Central memory CD8-positive, alpha-beta T cell (primary cell): ENCODE data around the gene STARD5.
A peak's percentile ranks its signal among the peaks of the same experiment; 100 is the strongest.

Source experiments
- ATAC-seq: fragments of 150-1000 bp; cut with Tn5 transposase; replicated peaks from 2 replicates; pipeline ENCODE4 v1.10.0; 2022; ENCODE audit warnings: mild to moderate bottlenecking, moderate FRiP score, moderate number of reproducible peaks; ENCODE audit not compliant: poor library complexity, severe bottlenecking; ENCODE audit errors: extremely low read depth
- DNase-seq, 2 donors: peaks; one replicate each; pipeline ENCODE4 v3.0.0; 2021; ENCODE audit warnings: low spot score in 2 of 2
- H3K27ac Mint-ChIP-seq: one replicate; pipeline ENCODE4 v1.8.0; 2022; ENCODE audit warnings: low read depth, mild to moderate bottlenecking, moderate library complexity, mixed read lengths
- H3K27me3 Mint-ChIP-seq: one replicate; pipeline ENCODE4 v1.8.0; 2022; ENCODE audit warnings: mixed read lengths
- H3K36me3 Mint-ChIP-seq: one replicate; pipeline ENCODE4 v1.8.0; 2022; ENCODE audit warnings: mild to moderate bottlenecking, moderate library complexity, mixed read lengths; ENCODE audit not compliant: insufficient read depth
- H3K4me1 Mint-ChIP-seq: one replicate; pipeline ENCODE4 v1.8.0; 2022; ENCODE audit warnings: mixed read lengths
- H3K4me3 Mint-ChIP-seq: one replicate; pipeline ENCODE4 v1.8.0; 2022; ENCODE audit warnings: mild to moderate bottlenecking, moderate library complexity, mixed read lengths
- H3K9me3 Mint-ChIP-seq: one replicate; pipeline ENCODE4 v1.8.0; 2022; ENCODE audit warnings: mixed read lengths

The STARD5 gene

GRCh38 chr15:81323944-81324881 lies at the start of gene STARD5:
Gene STARD5, minus strand, starts transcription at chr15:81324141. Its CDS starts 42 bp downstream, at chr15:81324099.
- no peaks in the 10 kb centered on the region for H3K9me3 Mint-ChIP-seq
- DNase-seq (peak; percentile 85 to 86), ATAC-seq (peak; percentile 97)
- no peaks in the 10 kb centered on the region for H3K27me3 Mint-ChIP-seq
- H3K4me1 Mint-ChIP-seq: peaks cover 28% of the 10 kb centered on the region
- peaks cover 4% of the 10 kb centered on the region for H3K36me3 Mint-ChIP-seq
- peak within 1 kb of the TSS; percentile 81 for H3K27ac Mint-ChIP-seq
- H3K4me3 Mint-ChIP-seq: peak within 1 kb of the TSS; percentile 89

- Mint-ChIP-seq H3K36me3 (no peaks in the 10 kb centered on the region), H3K4me1 (no peaks in the 10 kb centered on the region), H3K27me3 (peaks cover 7% of the 10 kb centered on the region), H3K4me3 (no peak overlapping the region), H3K9me3 (no peaks in the 10 kb centered on the region), H3K27ac (no peak overlapping the region)
- DNase-seq (no peak), ATAC-seq (no peak)
These were observed 49.2 kb upstream of the STARD5 start for GRCh38 chr15:81373176-81373575.

- H3K27me3 Mint-ChIP-seq: peaks cover 1% of the 10 kb centered on the region
- DNase-seq: no peak
- no peak overlapping the region for H3K4me3 Mint-ChIP-seq
- no peaks in the 10 kb centered on the region for H3K9me3 Mint-ChIP-seq
- no peak for ATAC-seq
- H3K4me1 Mint-ChIP-seq: no peaks in the 10 kb centered on the region
- H3K36me3 Mint-ChIP-seq: no peaks in the 10 kb centered on the region
- no peak overlapping the region for H3K27ac Mint-ChIP-seq
These were observed 48.6 kb upstream of the STARD5 start for GRCh38 chr15:81372575-81372974.

- Mint-ChIP-seq H3K4me1 (no peaks in the 10 kb centered on the region), H3K36me3 (no peaks in the 10 kb centered on the region), H3K27ac (no peak overlapping the region), H3K4me3 (no peak overlapping the region), H3K9me3 (no peaks in the 10 kb centered on the region), H3K27me3 (peaks cover 7% of the 10 kb centered on the region)
- ATAC-seq: no peak
- no peak for DNase-seq
These were observed 40.0 kb upstream of the STARD5 start for GRCh38 chr15:81363718-81364500.

GRCh38 chr15:81363276-81363675 lies 39.3 kb upstream of the STARD5 start:
- DNase-seq (no peak), ATAC-seq (no peak)
- Mint-ChIP-seq H3K4me1 (no peaks in the 10 kb centered on the region), H3K9me3 (no peaks in the 10 kb centered on the region), H3K27me3 (peaks cover 8% of the 10 kb centered on the region), H3K36me3 (no peaks in the 10 kb centered on the region), H3K4me3 (no peak overlapping the region), H3K27ac (no peak overlapping the region)

- no peaks in the 10 kb centered on the region for H3K4me1 Mint-ChIP-seq
- DNase-seq (no peak), ATAC-seq (no peak)
- peaks cover 8% of the 10 kb centered on the region for H3K27me3 Mint-ChIP-seq
- H3K36me3 Mint-ChIP-seq: no peaks in the 10 kb centered on the region
- no peak overlapping the region for H3K27ac Mint-ChIP-seq
- no peak overlapping the region for H3K4me3 Mint-ChIP-seq
- no peaks in the 10 kb centered on the region for H3K9me3 Mint-ChIP-seq
These were observed 38.8 kb upstream of the STARD5 start for GRCh38 chr15:81362790-81363189.

GRCh38 chr15:81361891-81362290 lies 38.0 kb upstream of the STARD5 start:
- DNase-seq (no peak), ATAC-seq (no peak)
- Mint-ChIP-seq H3K9me3 (no peaks in the 10 kb centered on the region), H3K4me3 (no peak overlapping the region), H3K27ac (no peak overlapping the region), H3K36me3 (no peaks in the 10 kb centered on the region), H3K4me1 (no peaks in the 10 kb centered on the region), H3K27me3 (peaks cover 8% of the 10 kb centered on the region)

- H3K27me3 Mint-ChIP-seq: peaks cover 8% of the 10 kb centered on the region
- H3K4me1 Mint-ChIP-seq: no peaks in the 10 kb centered on the region
- no peak overlapping the region for H3K27ac Mint-ChIP-seq
- H3K36me3 Mint-ChIP-seq: no peaks in the 10 kb centered on the region
- DNase-seq: no peak
- H3K9me3 Mint-ChIP-seq: no peaks in the 10 kb centered on the region
- no peak for ATAC-seq
- no peak overlapping the region for H3K4me3 Mint-ChIP-seq
These were observed 36.5 kb upstream of the STARD5 start for GRCh38 chr15:81360491-81360890.

GRCh38 chr15:81358248-81358647 lies 34.3 kb upstream of the STARD5 start:
- H3K9me3 Mint-ChIP-seq: no peaks in the 10 kb centered on the region
- no peak for ATAC-seq
- no peak overlapping the region for H3K4me3 Mint-ChIP-seq
- no peaks in the 10 kb centered on the region for H3K36me3 Mint-ChIP-seq
- no peak for DNase-seq
- peaks cover 8% of the 10 kb centered on the region for H3K27me3 Mint-ChIP-seq
- no peak overlapping the region for H3K27ac Mint-ChIP-seq
- no peaks in the 10 kb centered on the region for H3K4me1 Mint-ChIP-seq

- Mint-ChIP-seq H3K36me3 (no peaks in the 10 kb centered on the region), H3K27me3 (peaks cover 8% of the 10 kb centered on the region), H3K27ac (no peak overlapping the region), H3K4me3 (no peak overlapping the region), H3K4me1 (no peaks in the 10 kb centered on the region), H3K9me3 (no peaks in the 10 kb centered on the region)
- DNase-seq (no peak), ATAC-seq (no peak)
These were observed 33.3 kb upstream of the STARD5 start for GRCh38 chr15:81357180-81357686.

- H3K4me3 Mint-ChIP-seq: no peak overlapping the region
- no peaks in the 10 kb centered on the region for H3K4me1 Mint-ChIP-seq
- peaks cover 8% of the 10 kb centered on the region for H3K27me3 Mint-ChIP-seq
- no peaks in the 10 kb centered on the region for H3K36me3 Mint-ChIP-seq
- no peak overlapping the region for H3K27ac Mint-ChIP-seq
- DNase-seq (no peak), ATAC-seq (no peak)
- no peaks in the 10 kb centered on the region for H3K9me3 Mint-ChIP-seq
These were observed 32.3 kb upstream of the STARD5 start for GRCh38 chr15:81356252-81356651.

- no peak for DNase-seq
- no peaks in the 10 kb centered on the region for H3K4me1 Mint-ChIP-seq
These were observed 27.7 kb upstream of the STARD5 start for GRCh38 chr15:81351651-81352050.

More at GRCh38 chr15:81351651-81352050, 27.7 kb upstream of the STARD5 start:
- Mint-ChIP-seq H3K9me3 (no peaks in the 10 kb centered on the region), H3K27me3 (peaks cover 20% of the 10 kb centered on the region), H3K4me3 (no peak overlapping the region), H3K27ac (no peak overlapping the region), H3K36me3 (no peaks in the 10 kb centered on the region)
- ATAC-seq: no peak
